GM12873 (cell line): Measurements from ENCODE around the gene PEX19.

Experiments used
- TF ChIP-seq, protein P1 (sequence below): IDR thresholded peaks from 2 replicates; pipeline ENCODE4 v1.5.1; 2012; ENCODE audit warnings: low read depth, mild to moderate bottlenecking, moderate library complexity, low read length, control low read depth; ENCODE audit not compliant: insufficient read depth; ENCODE audit errors: missing control alignments

PEX19 gene

GRCh38 chr1:160260406-160261382 lies 24.2 kb downstream of the PEX19 start:
- TF ChIP-seq, protein P1, sequence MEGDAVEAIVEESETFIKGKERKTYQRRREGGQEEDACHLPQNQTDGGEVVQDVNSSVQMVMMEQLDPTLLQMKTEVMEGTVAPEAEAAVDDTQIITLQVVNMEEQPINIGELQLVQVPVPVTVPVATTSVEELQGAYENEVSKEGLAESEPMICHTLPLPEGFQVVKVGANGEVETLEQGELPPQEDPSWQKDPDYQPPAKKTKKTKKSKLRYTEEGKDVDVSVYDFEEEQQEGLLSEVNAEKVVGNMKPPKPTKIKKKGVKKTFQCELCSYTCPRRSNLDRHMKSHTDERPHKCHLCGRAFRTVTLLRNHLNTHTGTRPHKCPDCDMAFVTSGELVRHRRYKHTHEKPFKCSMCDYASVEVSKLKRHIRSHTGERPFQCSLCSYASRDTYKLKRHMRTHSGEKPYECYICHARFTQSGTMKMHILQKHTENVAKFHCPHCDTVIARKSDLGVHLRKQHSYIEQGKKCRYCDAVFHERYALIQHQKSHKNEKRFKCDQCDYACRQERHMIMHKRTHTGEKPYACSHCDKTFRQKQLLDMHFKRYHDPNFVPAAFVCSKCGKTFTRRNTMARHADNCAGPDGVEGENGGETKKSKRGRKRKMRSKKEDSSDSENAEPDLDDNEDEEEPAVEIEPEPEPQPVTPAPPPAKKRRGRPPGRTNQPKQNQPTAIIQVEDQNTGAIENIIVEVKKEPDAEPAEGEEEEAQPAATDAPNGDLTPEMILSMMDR, result no peak

DNA sequence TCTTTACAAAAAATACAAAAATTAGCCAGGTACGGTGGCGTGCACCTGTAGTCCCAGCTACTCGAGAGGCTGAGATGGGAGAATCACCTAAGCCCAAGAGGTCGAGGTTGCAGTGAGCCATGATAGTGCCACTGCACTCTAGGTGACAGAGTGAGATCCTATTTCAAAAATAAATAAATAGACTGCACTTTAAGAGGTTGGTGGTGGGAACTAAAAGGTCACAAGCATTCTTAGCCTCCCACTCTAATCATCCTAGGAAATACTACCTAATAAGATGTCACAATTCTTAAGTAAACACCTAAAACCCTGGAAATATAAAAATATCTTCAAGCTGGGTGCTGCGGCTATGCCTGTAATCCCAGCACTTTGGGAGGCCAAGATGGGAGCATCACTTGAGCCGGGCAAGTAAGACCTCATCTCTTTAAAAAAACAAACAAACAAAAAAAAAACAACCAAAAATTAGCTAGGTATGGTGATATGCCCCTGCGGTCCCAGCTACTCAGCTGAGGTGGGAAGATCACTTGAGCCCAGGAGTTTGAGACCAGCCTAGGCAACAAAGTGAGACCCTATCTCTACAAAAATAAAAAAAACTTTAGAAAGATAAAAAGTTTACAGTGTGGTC lies 26.6 kb downstream of the PEX19 start:
- TF ChIP-seq, protein P1, result no peak

DNA sequence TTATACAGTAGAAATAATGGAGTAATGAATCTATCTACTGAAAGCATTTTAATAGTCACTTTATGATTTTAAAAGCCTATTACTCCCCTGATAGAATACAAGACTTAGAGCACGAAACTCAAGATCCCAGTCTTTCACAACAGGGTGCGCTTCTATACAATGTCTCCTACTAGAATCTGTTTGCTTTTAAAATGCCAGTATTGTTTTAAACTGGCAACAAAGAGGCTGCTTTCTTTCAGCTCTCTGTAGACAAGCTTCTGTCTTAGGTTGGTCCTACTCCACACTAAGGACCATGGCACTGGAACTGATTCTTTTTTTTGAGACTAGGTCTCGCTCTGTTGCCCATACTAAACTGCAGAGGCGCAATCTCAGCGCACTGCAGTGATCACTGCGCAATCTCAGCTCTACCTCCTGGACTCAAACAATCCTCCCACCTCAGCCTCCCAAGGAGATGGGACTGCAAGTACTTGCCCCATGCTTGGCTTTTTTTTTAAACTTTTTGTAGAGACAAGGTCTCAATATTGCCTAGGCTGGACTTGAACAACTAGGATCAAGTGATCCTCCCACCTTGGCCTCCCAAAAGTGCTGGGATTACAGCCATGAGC lies 27.4 kb downstream of the PEX19 start:
- TF ChIP-seq, protein P1, result no peak

- TF ChIP-seq, protein P1, result no peak
Measured at GRCh38 chr1:160256396-160257046, 28.4 kb downstream of the PEX19 start.

DNA sequence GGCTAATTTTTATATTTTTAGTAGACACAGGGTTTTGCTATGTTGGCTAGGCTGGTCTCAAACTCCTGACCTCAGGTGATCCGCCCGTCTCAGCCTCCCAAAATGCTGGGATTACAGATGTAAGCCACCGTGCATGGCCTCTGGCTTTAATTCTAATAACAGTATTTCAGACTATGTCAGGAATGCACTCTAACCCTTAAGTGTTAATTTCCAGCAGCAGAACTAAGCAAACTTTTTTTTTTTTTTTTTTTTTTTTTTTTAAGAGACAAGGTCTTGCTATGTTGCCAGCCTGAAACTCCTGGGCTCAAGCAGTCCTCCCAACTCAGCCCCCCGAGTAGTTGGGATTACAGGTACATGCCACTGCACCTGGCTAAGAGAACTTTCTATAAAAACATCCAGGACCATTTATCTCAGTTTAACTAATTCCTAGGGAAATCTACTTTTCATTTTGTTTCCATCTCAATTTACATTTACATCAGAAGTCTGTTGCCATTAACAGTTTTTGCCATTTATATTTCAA lies 29.1 kb downstream of the PEX19 start:
- TF ChIP-seq, protein P1, result no peak

DNA sequence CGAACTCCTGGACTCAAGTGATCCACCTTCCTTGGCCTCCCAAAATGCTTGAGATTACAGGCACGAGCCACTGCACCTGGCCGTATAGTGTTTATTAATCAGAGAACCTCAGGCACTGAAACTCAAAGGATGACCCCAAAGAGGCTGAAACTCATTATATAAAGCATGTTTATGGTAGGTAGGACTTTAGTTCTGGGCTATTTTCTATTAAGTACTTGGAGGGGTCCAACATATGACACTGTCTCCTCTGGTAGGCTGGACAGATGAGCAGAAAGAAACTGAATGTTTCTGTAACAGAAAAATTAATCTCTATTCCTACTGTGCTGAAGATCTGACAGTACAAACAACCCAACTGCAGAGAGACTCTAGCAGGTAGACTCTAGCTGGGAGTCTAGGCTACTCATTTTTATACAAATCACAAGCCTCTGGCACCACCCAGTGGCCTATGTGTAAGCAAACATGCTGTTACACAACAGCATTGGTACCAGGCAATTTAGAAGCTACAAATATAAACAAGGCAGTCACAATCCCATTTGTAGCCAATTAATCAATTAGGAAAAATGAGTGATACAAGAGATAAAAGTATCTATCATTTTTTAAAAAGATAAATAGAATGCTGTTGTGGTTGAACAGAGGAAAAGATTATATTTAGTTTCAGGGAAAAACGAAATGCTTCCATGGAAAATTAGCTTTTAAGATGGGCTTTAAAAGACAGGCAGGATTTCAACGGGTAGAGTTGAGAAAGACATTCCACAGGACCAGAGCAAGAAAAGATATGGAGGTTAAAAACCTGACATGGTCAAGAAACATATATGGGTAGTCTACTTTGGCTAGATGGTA lies 33.0 kb downstream of the PEX19 start:
- TF ChIP-seq, protein P1, result peak; percentile 73
